Esophagus muscularis mucosa (tissue), 4 donors: ENCODE results near the gene S100A8. TPM values are rescaled to one million over a fixed set of nuclear protein-coding genes. Genes with fewer than 3 reads are reported as not detected.

Experiments used
- DNase-seq: peaks from one replicate; pipeline ENCODE4 v3.0.0-alpha.2; 2017; ENCODE audit errors: extremely low spot score
- H3K27ac ChIP-seq, 4 donors: fragments of 200-600 bp; sonication (generic); replicated peaks in 1 of 4; 1 replicate in 3 of 4; 2 replicates in 1 of 4; pipeline ENCODE4 v1.5.1; 2016 to 2019; ENCODE audit warnings: mild to moderate bottlenecking in 1 of 4
- H3K27me3 ChIP-seq, 4 donors: fragments of 200-600 bp; sonication (generic); one replicate each; pipeline versions ENCODE4 v1.5.1 to v1.6.0; 2016 to 2019
- H3K36me3 ChIP-seq, 4 donors: fragments of 200-600 bp; sonication (generic); one replicate each; pipeline ENCODE4 v1.5.1; 2016 to 2019
- H3K4me1 ChIP-seq, 4 donors: fragments of 200-600 bp; sonication (generic); one replicate each; pipeline ENCODE4 v1.5.1; 2016 to 2019
- H3K4me3 ChIP-seq, 4 donors: fragments of 200-600 bp; sonication (generic); 1 replicate in 2 of 4; 2 replicates in 2 of 4; pipeline ENCODE4 v1.5.1; 2016 to 2019; ENCODE audit warnings: mild to moderate bottlenecking in 4 of 4, moderate library complexity in 1 of 4
- H3K9me3 ChIP-seq, 4 donors: fragments of 200-600 bp; sonication (generic); 1 replicate in 3 of 4; 2 replicates in 1 of 4; pipeline ENCODE4 v1.5.1; 2016 to 2019
- EP300 ChIP-seq: sonication (generic); formaldehyde crosslinking; IDR thresholded peaks from one replicate; pipeline ENCODE4 v1.6.1; 2017; ENCODE audit warnings: antibody characterized with exemption
- POLR2A ChIP-seq: fragments of 450-650 bp; IDR thresholded peaks from one replicate; pipeline ENCODE4 v1.6.1; 2017; ENCODE audit warnings: antibody characterized with exemption, moderate library complexity, mild to moderate bottlenecking, low read depth
- POLR2AphosphoS5 ChIP-seq, 2 donors: sonication (generic); formaldehyde crosslinking; IDR thresholded peaks; one replicate each; pipeline ENCODE4 v1.6.1; 2017; ENCODE audit warnings: antibody characterized with exemption in 2 of 2
- WGBS: methylation state at CpG from one replicate; pipeline ENCODE4 v1.1.5; 2018; 5-methylcytosine and 5-hydroxymethylcytosine counted together
- intact Hi-C: fragments of 100-400 bp; cut with DNase I; formaldehyde crosslinking; loops from one replicate; pipeline ENCODE4 v1.15.1; 2023
- total RNA-seq, 4 donors: library from RNA; depleted of rRNA; stranded (reverse); fragments of >200 nt; gene quantifications; one replicate each; pipeline versions ENCODE4 v1.1.0 to v1.2.1, GENCODE V29; 2016
- TF ChIP-seq, protein P1 (sequence below), 3 experiments: fragments of 200-600 bp in 2 of 3; fragments of 450-650 bp in 1 of 3; sonication (generic) in 2 of 3; IDR thresholded peaks; one replicate each; pipeline ENCODE4 v1.5.1; 2017 to 2019; ENCODE audit warnings: antibody characterized with exemption in 3 of 3, mild to moderate bottlenecking in 2 of 3, moderate library complexity in 1 of 3

Gene S100A8
- total RNA-seq, 4 donors from 2014 or later = 9.9 to 155 (median 12.0) TPM

GRCh38 chr1:153403421-153404085 lies 12.7 kb upstream of the S100A8 start:
- intact Hi-C loops = no loop called here
- H3K36me3 ChIP-seq = no peaks in the 10 kb centered on the region
- no peak overlapping the region for H3K4me3 ChIP-seq
- H3K9me3 ChIP-seq = no peaks in the 10 kb centered on the region
- WGBS = 83% methylated on average over 11 of the region's 11 CpGs
- peak; percentile 74 for DNase-seq
- H3K27ac ChIP-seq = no peak overlapping the region
- peaks cover 0 to 32% (median 0%) of the 10 kb centered on the region in 4 donors for H3K27me3 ChIP-seq
- H3K4me1 ChIP-seq = no peaks in the 10 kb centered on the region
- TF ChIP-seq POLR2AphosphoS5 (IDR thresholded peaks at IDR 0.05) = no peak
- no peak for TF ChIP-seq EP300
- TF ChIP-seq POLR2A = no peak
- TF ChIP-seq, protein P1, sequence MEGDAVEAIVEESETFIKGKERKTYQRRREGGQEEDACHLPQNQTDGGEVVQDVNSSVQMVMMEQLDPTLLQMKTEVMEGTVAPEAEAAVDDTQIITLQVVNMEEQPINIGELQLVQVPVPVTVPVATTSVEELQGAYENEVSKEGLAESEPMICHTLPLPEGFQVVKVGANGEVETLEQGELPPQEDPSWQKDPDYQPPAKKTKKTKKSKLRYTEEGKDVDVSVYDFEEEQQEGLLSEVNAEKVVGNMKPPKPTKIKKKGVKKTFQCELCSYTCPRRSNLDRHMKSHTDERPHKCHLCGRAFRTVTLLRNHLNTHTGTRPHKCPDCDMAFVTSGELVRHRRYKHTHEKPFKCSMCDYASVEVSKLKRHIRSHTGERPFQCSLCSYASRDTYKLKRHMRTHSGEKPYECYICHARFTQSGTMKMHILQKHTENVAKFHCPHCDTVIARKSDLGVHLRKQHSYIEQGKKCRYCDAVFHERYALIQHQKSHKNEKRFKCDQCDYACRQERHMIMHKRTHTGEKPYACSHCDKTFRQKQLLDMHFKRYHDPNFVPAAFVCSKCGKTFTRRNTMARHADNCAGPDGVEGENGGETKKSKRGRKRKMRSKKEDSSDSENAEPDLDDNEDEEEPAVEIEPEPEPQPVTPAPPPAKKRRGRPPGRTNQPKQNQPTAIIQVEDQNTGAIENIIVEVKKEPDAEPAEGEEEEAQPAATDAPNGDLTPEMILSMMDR (IDR thresholded peaks at IDR 0.05) = no peak

DNA sequence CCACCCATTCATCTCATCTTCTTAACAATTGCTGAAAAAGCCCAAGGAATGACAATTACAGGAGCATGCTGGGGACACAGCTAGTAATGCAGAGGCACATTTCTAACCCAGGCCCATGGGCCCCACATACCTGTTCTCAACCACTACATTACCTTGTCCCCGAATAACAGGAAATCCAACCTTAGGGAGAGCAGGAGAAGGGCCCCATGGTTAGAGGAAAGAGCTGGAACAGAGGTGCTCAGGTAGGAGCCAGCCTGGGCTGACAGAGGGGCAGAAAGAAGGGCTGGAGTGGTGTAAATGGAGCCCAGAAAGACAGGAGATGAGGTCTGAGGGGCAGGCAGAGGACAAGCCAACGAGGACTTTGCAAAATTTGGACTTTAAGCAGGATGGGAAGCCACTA lies 11.4 kb upstream of the S100A8 start:
- 56% methylated on average over 2 of the region's 2 CpGs for WGBS
- H3K27me3 ChIP-seq = peaks cover 0 to 41% (median 0%) of the 10 kb centered on the region in 4 donors
- intact Hi-C loops = no loop called here

GRCh38 chr1:153401461-153401860 lies 10.6 kb upstream of the S100A8 start:
- TF ChIP-seq, protein P1 (IDR thresholded peaks at IDR 0.05) = no peak
- TF ChIP-seq POLR2AphosphoS5 (IDR thresholded peaks at IDR 0.05) (no peak), EP300 (no peak), POLR2A (no peak)

More for the DNA sequence above, 11.4 kb upstream of the S100A8 start:
- peak; percentile 88 for DNase-seq
- Histone ChIP-seq H3K27ac (no peak overlapping the region), H3K9me3 (no peaks in the 10 kb centered on the region), H3K4me3 (no peak overlapping the region), H3K4me1 (no peaks in the 10 kb centered on the region), H3K36me3 (no peaks in the 10 kb centered on the region)
- TF ChIP-seq POLR2AphosphoS5 (IDR thresholded peaks at IDR 0.05) (no peak), POLR2A (no peak), EP300 (no peak)
- TF ChIP-seq, protein P1 (IDR thresholded peaks at IDR 0.05) = no peak

GRCh38 chr1:153400244-153400643 lies 9.4 kb upstream of the S100A8 start:
- 60% methylated on average over 5 of the region's 5 CpGs for WGBS

More at GRCh38 chr1:153401461-153401860, 10.6 kb upstream of the S100A8 start:
- Histone ChIP-seq H3K9me3 (no peaks in the 10 kb centered on the region), H3K36me3 (no peaks in the 10 kb centered on the region), H3K4me3 (no peak overlapping the region), H3K4me1 (no peaks in the 10 kb centered on the region), H3K27me3 (peaks cover 0 to 34% (median 0%) of the 10 kb centered on the region in 4 donors), H3K27ac (no peak overlapping the region)
- DNase-seq = peak; percentile 75
- 89% methylated on average over 9 of the region's 9 CpGs for WGBS
- intact Hi-C loops = no loop called here

More at GRCh38 chr1:153400244-153400643, 9.4 kb upstream of the S100A8 start:
- intact Hi-C loops = no loop called here
- Histone ChIP-seq H3K27ac (no peak overlapping the region), H3K36me3 (no peaks in the 10 kb centered on the region), H3K27me3 (peaks cover 0 to 28% (median 0%) of the 10 kb centered on the region in 4 donors), H3K9me3 (no peaks in the 10 kb centered on the region), H3K4me3 (no peak overlapping the region), H3K4me1 (no peaks in the 10 kb centered on the region)
- DNase-seq = no peak
- no peak for TF ChIP-seq EP300
- TF ChIP-seq, protein P1 (IDR thresholded peaks at IDR 0.05) = no peak
- TF ChIP-seq POLR2AphosphoS5 (IDR thresholded peaks at IDR 0.05) = no peak
- no peak for TF ChIP-seq POLR2A
